Fibroblast of the conjunctiva (primary cell): ENCODE results near the gene RPN2.

Source experiments
- DNase-seq: peaks from one replicate; pipeline ENCODE4 v3.0.0-alpha.2; 2010; ENCODE audit warnings: low read depth

The RPN2 gene

GRCh38 chr20:37218976-37219375 lies 39.8 kb downstream of the RPN2 start:
- DNase-seq = no peak

GRCh38 chr20:37219751-37220668 lies 40.9 kb downstream of the RPN2 start:
- DNase-seq = no peak

- DNase-seq = peak; percentile 79
Observed at GRCh38 chr20:37220731-37221130, 41.6 kb downstream of the RPN2 start.

GRCh38 chr20:37222086-37222485 lies 43.0 kb downstream of the RPN2 start:
- DNase-seq = no peak

GRCh38 chr20:37223053-37223452 lies 43.9 kb downstream of the RPN2 start:
- DNase-seq = peak; percentile 65

GRCh38 chr20:37225146-37225545 lies 46.0 kb downstream of the RPN2 start:
- no peak for DNase-seq

GRCh38 chr20:37226889-37227288 lies 47.8 kb downstream of the RPN2 start:
- peak; percentile 32 for DNase-seq

GRCh38 chr20:37228082-37228481 lies 49.0 kb downstream of the RPN2 start:
- DNase-seq = no peak

GRCh38 chr20:37228656-37229055 lies 49.5 kb downstream of the RPN2 start:
- no peak for DNase-seq

GRCh38 chr20:37229357-37229756 lies 50.2 kb downstream of the RPN2 start:
- no peak for DNase-seq

- no peak for DNase-seq
Observed at GRCh38 chr20:37230200-37230599, 51.1 kb downstream of the RPN2 start.

GRCh38 chr20:37231947-37232630 lies 53.0 kb downstream of the RPN2 start:
- no peak for DNase-seq

- DNase-seq = no peak
Observed at GRCh38 chr20:37233548-37234253, 54.6 kb downstream of the RPN2 start.

GRCh38 chr20:37234254-37234581 lies 55.1 kb downstream of the RPN2 start:
- no peak for DNase-seq

- no peak for DNase-seq
Observed at GRCh38 chr20:37235065-37235464, 55.9 kb downstream of the RPN2 start.

- DNase-seq = no peak
Observed at GRCh38 chr20:37236462-37236861, 57.3 kb downstream of the RPN2 start.

GRCh38 chr20:37237656-37238055 lies 58.5 kb downstream of the RPN2 start:
- no peak for DNase-seq

GRCh38 chr20:37238426-37238825 lies 59.3 kb downstream of the RPN2 start:
- no peak for DNase-seq

GRCh38 chr20:37238935-37239451 lies 59.9 kb downstream of the RPN2 start:
- DNase-seq = peak; percentile 24

GRCh38 chr20:37240337-37241067 lies 61.4 kb downstream of the RPN2 start:
- DNase-seq = no peak

- no peak for DNase-seq
Observed at GRCh38 chr20:37242503-37242902, 63.4 kb downstream of the RPN2 start.
